COR-L47 (cell line): ENCODE data around the gene NCAPG2.
A peak's percentile ranks its signal among the peaks of the same experiment; 100 is the strongest.

Experiments used
- DNase-seq: peaks from one replicate; lab custom pipeline; 2025; lab: John Stamatoyannopoulos, UW

The NCAPG2 gene

DNA sequence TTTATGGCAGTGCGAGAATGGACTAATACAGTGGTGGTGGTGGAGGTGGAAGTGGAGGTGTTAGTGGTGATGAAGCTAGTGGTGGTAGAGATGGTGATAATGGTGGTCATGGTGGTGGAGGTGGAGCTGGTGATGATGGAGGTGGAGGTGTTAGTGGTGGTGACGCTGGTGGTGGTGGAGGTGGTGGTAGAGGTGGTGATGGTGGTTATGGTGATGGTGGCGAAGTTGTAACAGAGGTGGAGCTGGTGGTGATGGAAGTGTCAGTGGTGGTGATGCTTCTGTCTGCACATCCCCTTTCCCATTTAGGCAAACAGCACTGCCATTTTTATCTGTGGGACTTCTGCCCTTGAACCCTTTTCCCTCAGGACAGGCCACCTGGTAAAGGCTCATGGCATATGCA, 109.5 kb downstream of the NCAPG2 start:
- DNase-seq: no peak

DNA sequence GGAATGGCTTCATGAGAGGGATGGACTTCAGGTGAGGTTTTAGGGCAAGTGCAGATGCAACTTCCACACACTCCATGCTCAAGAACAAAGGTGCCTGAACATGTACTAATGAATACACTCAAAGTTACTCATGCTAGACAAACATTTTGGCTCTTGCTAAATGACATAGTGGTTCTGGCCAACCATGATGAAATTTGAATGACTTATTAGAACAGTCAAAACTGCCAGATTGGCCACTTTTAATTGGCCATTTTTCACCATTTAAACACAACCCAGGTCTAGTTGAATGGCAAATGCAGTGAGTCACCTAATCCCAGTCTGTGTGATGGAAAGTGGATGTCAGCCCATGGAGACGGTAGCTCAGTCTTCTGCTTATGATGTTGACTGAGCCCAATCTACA, 112.1 kb downstream of the NCAPG2 start:
- DNase-seq: no peak

DNA sequence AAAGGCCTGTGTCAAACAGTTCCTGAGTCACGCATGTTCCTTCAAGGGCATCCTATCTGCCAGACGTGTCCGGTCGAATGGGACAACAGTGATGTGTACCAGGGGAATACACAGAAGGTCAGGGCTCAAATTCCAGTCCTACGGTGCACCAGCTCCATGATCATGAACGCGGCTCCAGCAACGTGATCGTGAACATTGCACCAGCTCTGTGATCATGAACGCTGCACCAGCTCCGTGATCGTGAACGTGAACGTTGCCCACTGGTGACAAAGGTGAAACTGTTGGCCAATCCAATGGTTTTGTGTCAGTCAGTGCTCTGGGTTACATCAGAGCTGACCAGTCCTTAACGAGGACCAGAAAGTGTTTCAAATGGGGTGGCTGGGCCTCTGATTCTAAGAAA, 112.7 kb downstream of the NCAPG2 start:
- no peak for DNase-seq

DNA sequence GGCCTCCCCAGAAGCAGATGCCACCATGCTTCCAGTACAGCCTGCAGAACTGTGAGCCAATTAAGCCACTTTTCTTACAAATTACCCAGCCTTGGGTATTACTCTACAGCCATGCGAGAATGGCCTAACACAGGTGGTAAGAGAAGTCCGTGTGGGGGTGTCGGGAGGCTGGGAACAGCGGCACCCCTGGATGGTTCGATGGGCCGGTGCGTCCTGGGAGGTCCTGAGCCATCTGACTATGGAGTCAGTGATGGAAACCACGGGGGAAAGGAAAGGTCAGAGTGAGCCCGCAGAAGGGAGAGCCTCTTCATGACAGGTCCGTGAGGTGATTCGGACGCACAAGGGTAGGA, 114.4 kb downstream of the NCAPG2 start:
- DNase-seq: no peak

DNA sequence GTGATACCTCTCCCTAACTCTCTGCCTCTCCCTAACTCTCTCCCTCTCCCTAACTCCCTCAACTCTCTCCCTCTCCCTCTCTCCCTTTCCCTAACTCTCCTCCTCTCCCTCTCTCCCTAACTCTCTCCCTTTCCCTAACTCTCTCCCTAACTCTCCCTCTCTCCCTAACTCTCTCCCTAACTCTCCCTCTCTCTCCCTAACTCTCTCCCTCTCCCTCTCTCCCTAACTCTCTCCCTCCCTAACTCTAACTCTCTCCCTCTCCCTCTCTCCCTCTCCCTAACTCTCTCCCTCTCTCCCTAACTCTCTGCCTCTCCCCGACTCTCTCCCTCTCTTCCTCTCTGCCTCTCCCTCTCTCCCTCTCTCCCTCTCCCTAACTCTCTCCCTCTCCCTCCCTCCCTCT, 115.0 kb downstream of the NCAPG2 start:
- DNase-seq: no peak

DNA sequence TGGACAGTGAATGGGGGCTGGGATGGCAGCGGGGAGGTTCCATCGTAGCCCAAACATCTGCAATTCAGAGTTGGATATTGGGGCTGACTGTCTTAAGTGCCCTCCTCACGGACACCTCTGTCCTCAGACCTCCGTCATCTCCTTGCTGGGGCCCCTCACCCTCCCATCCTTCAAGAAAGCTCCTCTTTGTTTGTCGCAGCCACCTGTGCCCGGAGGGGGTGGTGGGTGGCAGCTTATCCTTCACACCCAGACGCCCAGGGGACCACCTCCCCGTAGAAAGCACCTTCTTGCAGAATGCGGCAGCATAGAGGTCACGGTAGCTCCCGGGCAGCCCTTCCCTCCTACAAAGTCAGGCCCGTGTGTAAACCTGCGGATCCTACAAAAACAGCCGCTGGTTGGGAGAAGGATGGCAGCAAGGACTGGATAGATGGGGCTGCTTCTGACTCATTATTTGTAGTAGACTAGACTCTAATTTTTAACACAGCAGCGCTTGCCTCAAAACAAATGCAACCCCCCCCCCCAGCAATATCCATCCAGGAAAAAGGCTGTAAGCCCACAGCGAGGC, 115.6 kb downstream of the NCAPG2 start:
- no peak for DNase-seq

DNA sequence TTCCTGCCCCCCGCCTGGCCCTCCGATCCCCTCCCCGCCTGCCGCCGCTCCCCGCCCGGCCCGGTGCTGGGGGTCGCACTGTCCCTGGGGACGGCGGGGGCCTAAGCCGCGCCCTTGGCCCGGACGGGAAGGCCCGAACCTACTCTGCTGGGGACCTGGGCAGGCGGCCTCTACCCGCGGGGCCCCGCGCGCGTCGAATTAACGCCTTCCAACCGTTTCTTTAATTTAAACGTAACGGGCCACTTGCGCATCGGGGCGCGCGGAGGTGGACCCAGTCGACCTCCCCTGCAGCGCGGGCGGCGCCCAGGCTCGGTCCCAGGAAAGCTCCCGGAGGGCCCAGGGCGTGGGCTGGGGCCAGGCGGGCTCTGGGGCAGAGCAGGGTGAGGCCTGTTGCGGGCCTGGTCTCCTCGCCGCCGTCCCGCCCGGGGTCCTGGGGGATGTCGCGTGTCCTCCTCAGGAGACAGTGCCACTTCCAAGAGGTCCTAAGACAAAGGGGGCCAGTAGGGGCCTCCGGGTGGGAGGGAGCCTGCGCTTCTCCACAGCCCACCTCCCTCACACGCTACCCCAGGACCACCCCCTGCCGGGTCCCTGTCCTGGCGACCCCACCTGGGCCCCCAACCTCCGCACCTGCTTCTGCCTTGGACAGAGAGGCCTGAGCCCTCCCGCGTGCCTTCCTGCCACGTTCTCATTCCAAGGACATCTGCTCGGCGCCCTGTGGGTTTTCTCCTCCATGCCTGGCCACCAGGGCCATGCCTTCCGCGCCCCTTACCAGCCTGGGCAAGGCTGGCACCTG, 116.3 kb downstream of the NCAPG2 start:
- DNase-seq: no peak

DNA sequence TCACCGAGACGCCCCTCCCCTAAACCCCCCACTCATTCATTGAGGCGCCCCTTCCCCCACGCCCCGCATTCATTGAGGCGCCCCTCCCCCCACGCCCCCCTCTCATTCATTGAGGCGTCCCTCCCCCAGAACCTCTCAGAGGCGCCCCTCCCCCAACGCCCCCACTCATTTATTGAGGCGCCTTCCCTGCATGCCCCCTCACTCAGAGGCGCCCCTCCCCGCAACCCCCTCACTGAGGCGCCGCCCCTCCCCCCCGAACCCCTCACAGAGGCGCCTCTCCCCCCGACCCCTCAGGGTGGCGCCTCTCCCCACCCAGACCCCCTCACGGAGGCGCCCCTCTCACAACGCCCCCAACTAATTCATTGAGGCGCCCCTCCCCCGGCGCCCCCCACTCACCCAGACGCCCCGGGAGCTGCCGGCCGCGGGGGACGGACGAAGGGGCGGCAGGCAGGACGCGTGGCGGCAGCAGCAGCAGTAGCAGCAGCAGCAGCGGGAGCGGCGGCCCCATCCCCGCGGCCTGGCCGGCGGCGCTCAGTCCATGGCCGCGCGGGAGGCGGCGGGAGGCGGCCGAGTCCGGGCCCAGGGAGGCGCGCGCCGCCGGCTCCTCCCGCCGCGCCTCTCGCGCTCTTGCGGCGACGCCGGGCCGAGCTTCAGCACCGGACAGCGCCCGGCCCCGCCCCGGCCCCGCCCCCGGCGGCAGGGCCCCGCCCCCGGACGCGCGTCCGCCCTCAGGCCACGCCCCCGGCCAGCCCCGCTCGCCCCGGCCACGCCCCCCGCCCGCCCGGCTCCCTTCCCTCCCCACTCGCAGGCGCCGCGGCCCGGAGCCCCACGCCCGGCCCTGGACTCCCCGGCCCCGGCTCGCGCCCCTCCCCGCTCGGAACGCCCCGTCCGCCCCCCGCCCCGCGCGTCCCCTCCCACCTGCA, 117.2 kb downstream of the NCAPG2 start, which contains the start of gene PTPRN2:
TSS of gene PTPRN2 (minus strand) at position 662 of the 923 bp plus-strand sequence.
- DNase-seq: peak; percentile 62

DNA sequence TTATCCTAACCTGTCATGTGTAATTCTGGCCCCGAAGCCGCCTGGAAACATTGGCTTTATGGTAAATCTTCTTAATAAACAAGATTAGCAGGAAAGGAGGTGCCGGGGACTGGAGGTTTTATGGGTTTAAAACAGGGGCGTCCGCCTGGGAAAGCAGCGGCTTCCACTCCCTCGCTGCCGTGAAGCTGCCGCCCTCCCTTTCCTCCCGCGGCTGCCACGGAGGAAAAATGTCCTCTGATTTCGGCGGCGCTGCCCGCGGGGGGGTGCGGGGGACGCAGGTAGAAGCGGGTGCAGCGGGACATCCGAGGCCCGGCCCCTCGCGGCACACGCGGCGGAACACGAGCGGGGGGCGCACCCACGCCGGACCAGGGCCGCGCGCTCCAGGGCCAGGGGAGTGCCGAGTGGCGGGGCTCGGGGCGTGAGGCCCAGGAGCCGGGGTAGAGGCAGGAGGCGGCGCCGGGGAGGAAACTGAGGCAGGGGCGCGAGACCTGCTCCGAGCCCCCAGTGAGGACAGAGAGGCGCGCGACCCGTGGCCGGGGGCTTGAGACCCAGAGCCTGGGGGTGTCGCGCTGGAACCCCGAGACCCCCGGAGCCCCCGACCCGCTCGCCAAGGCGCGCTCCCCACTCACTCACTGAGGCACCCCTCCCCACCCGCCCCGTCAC, 118.0 kb downstream of the NCAPG2 start:
- DNase-seq: no peak

DNA sequence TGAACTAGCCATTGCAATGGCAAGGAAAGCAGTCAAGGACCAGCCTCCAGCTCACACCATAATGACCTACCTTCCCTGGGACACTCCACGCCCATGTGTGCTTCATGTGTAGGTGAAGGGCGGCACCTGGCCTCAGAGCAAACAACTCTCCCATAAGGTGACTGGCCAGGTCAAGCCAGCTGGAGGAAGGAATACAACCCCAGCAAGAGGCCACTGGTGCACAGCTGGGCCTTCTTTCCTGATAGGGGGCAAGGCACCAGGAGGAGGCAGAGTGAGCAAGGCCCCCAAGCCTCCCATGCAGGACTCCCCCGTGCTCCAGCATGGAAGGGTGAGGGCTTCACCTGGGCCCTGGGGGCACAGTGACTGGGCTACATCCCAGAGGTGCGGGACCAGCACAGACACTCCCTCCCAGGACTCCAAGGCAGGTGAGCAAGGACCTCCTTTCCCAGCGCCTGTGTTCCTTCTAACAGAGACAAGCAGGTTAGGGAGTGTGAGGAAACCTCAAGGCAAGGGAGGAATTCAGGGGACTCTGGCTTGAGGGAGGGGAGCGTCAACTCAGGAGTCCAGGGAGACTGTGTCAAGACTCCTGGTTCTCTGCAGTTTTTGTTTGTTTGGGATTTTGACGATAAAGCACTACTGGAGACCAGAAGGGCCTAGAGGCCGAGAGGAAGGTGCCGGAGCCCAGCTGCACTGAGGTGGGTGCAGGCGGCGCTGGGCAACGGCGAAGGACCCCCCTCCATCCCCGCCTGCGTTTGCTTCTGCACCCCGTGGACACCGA, 118.7 kb downstream of the NCAPG2 start:
- no peak for DNase-seq

DNA sequence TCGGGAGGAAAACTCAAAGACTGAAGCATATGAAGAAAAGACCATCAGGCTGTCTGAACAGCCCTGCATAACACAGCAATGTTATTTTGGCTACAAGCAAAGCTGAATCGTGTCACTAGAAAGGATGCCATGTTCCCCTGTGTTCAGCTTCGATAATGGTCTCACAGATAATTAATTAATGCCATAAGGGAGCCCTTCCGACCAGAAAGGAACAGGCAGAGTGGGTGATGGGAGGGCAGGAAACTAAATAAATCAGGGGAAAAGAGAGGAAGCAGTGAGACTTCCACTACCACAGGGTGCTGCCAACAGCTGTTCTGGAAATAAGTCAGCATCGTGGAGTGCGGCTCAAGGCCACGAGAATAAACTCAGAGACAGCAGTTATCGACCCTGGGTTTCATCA, 120.2 kb downstream of the NCAPG2 start:
- no peak for DNase-seq

DNA sequence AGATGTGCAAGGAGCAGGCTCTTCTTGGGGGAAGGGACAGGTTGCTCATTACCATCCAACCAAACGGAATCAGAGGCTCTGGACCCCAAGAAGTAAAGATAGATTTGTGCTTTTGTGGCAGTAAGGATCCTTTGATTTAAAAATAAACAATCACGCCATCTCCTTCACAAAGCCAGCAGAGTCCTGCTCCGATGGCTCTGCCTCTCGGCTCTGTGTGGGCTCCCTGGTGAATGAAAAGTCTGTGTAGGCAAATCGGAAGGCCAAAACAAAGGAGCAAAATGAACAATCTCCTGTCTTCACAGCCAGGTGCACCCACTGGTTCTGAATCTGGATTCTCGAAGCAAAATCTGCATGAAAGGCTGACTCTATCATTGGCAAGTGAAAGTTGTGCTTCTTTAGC, 120.8 kb downstream of the NCAPG2 start:
- no peak for DNase-seq

DNA sequence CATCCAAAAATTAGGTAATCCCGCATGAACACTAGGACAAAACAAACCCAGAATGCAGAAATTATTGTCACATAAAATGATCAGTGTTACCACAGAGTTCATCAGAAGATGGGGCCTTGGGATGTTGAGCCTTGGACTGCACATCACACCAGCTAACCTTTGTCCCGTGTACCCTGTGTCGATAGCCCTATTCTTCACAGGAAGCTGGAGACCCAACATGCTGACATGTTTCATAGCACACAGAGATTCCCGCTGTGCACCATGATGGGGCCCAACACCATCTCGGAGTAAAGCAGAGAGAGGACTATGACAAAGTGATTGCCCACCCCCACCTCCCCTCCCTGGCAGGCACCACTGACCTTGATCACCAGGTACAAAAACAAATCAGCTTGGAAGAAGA, 121.5 kb downstream of the NCAPG2 start:
- DNase-seq: no peak

DNA sequence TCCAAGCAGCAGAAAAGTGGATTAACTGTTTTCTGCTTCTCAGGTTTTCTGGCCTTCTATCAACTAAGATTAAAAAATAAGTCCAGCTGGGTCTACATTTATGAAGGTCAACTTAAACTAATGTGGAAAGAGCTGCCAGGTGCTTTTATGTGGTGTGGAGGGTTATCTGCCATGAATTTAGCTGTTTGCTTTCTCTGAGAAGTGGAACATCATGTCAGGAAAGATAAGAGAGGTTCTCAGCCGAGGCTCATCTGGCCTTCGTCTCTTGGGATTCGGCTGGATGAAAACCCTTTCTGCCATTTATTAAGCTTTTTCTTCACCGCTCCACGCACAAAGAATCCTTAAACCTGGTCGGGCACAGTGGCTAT, 122.5 kb downstream of the NCAPG2 start:
- no peak for DNase-seq

DNA sequence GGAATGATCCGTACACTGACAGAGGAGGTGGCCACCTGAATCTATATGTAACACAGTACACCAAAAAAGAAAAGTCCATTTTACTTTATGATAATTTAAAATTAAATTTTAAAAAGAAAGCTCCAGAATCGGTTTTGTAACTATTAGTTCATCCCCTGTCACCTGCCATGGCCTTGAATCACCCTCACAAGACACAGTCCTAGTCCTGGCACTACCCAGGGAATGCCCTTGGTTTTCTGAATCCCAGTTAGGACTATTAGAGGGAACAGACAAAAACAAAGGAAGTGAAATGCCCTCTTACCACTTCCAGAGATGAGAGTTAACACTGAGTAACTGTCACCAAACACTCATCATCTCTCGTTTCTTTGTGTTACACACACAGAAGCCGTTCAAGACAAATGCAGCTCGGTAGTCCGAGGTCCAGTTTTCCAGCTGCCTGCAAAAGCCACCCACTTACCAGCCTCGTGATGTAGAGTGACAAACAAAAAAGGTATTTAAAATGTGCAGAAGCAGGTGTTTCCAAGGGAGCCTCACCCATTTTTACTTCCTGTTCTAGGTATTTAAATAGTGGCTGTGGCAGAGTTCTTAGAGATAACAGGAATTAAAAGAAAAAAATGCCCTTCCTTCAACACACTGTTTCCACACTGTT, 123.0 kb downstream of the NCAPG2 start:
- peak; percentile 70 for DNase-seq
